OCI-LY7 (cell line): ENCODE measurements around the gene PARN. TPM values are rescaled to one million over a fixed set of nuclear protein-coding genes. Genes with fewer than 3 reads are reported as not detected.

Source experiments
- BruUV-seq: library from RNA; stranded (reverse); fragments of 400-500 nt; replicated peaks from 2 replicates; lab custom pipeline; 2021; lab: Mats Ljungman, UMichigan
- CTCF ChIA-PET: fragments of 300-600 bp; sonication (Branson Sonifier 250); formaldehyde crosslinking; loops from one replicate; lab custom pipeline; 2022; ENCODE audit warnings: antibody characterized with exemption; ENCODE audit not compliant: unreplicated experiment; lab: Charles Lee
- POLR2A ChIA-PET: fragments of 300-600 bp; sonication (Branson Sonifier 250); formaldehyde crosslinking; loops from one replicate; lab custom pipeline; 2022; ENCODE audit warnings: antibody characterized with exemption; lab: Charles Lee
- DNase-seq: peaks from one replicate; pipeline ENCODE4 v3.0.0-alpha.2; 2015; ENCODE audit warnings: low spot score
- H2AFZ ChIP-seq: fragments of 200-600 bp; sonication (generic), shearing (Covaris generic); 2 replicates; pipeline ENCODE4 v1.6.1; 2014; ENCODE audit warnings: mild to moderate bottlenecking, antibody characterized with exemption, low read length, moderate library complexity
- H3K27ac ChIP-seq: fragments of 200-600 bp; sonication (generic); 2 replicates; pipeline ENCODE4 v1.5.1; 2014; ENCODE audit warnings: mixed run types, low read depth, mild to moderate bottlenecking, moderate library complexity, low read length, inconsistent platforms; ENCODE audit not compliant: poor library complexity, severe bottlenecking
- H3K36me3 ChIP-seq: fragments of 200-600 bp; sonication (generic); 2 replicates; pipeline ENCODE4 v1.6.1; 2014; ENCODE audit warnings: mild to moderate bottlenecking, antibody characterized with exemption, low read length, moderate library complexity, mixed read lengths; ENCODE audit not compliant: insufficient read depth
- H3K4me1 ChIP-seq: fragments of 200-600 bp; sonication (generic); 2 replicates; pipeline ENCODE4 v1.5.1; 2014; ENCODE audit warnings: mild to moderate bottlenecking, low read length; ENCODE audit not compliant: insufficient read depth, poor library complexity, severe bottlenecking
- H3K4me2 ChIP-seq: fragments of 200-600 bp; sonication (generic); 2 replicates; pipeline ENCODE4 v1.6.1; 2014; ENCODE audit warnings: mild to moderate bottlenecking, low read length
- H3K4me3 ChIP-seq: fragments of 200-600 bp; sonication (generic); 2 replicates; pipeline ENCODE4 v1.5.1; 2014; ENCODE audit warnings: mild to moderate bottlenecking, low read depth, low read length; ENCODE audit not compliant: poor library complexity, severe bottlenecking
- H3K79me2 ChIP-seq: fragments of 200-600 bp; sonication (generic); 2 replicates; pipeline ENCODE4 v1.6.1; 2016; ENCODE audit warnings: low read depth, mild to moderate bottlenecking, low read length, moderate library complexity, mixed read lengths; ENCODE audit not compliant: insufficient read depth
- H3K9me2 ChIP-seq: fragments of 200-600 bp; sonication (generic); 2 replicates; pipeline ENCODE4 v1.6.1; 2016; ENCODE audit warnings: mild to moderate bottlenecking, low read length, mixed read lengths; ENCODE audit not compliant: insufficient read depth
- H3K9me3 ChIP-seq: fragments of 200-600 bp; sonication (generic); 2 replicates; pipeline ENCODE4 v1.6.1; 2014; ENCODE audit warnings: mild to moderate bottlenecking, mixed run types, low read length, mixed read lengths
- H4K20me1 ChIP-seq: fragments of 200-600 bp; sonication (generic); 2 replicates; pipeline ENCODE4 v1.6.1; 2014; ENCODE audit warnings: mild to moderate bottlenecking, antibody characterized with exemption, low read length, moderate library complexity, mixed read lengths; ENCODE audit not compliant: insufficient read depth
- CTCF ChIP-seq: fragments of 200-600 bp; sonication (generic); conservative IDR thresholded peaks from 2 replicates; pipeline ENCODE4 v1.5.1; 2014; ENCODE audit warnings: mild to moderate bottlenecking, antibody characterized with exemption, low read length, moderate library complexity, mixed read lengths
- EZH2phosphoT487 ChIP-seq: fragments of 200-600 bp; sonication (generic); IDR thresholded peaks from 2 replicates; pipeline ENCODE4 v1.6.1; 2018; ENCODE audit warnings: low read depth, borderline replicate concordance, mild to moderate bottlenecking, mixed run types, antibody characterized with exemption, low read length, moderate library complexity, mixed read lengths
- intact Hi-C: fragments of 100-400 bp; cut with micrococcal nuclease; formaldehyde crosslinking; loops from one replicate; pipeline ENCODE4 v1.10.0; 2022; ENCODE audit not compliant: unreplicated experiment
- total RNA-seq, 2 experiments: library from RNA; depleted of rRNA in 1 of 2; stranded (reverse); fragments of >200 nt in 1 of 2; shearing (Covaris generic) in 1 of 2; gene quantifications; 2 replicates each; pipeline ENCODE4 v1.2.3, GENCODE V29; 2014 to 2022

The PARN gene
- total RNA-seq, 2 experiments from 2014 or later = 40.1 to 76.5 TPM

GRCh38 chr16:14497245-14498082 lies 132.6 kb downstream of the PARN start:
- no peak overlapping the region for H3K27ac ChIP-seq
- POLR2A ChIA-PET = interaction anchor here (0.8 kb wide), 1 partner anchor 8 kb away, joined by 3 read pairs; no protein-coding TSS in a partner anchor
- CTCF ChIA-PET = no interaction called here

GRCh38 chr16:14496786-14497185 lies 133.3 kb downstream of the PARN start:
- TF ChIP-seq EZH2phosphoT487 = no peak
- TF ChIP-seq CTCF = no peak
- no peak for DNase-seq
- CTCF ChIA-PET = no interaction called here
- no peaks in the 10 kb centered on the region for H4K20me1 ChIP-seq
- H3K9me2 ChIP-seq = no peaks in the 10 kb centered on the region
- no peaks in the 10 kb centered on the region for H3K9me3 ChIP-seq
- POLR2A ChIA-PET = no interaction called here
- no peak overlapping the region for H3K27ac ChIP-seq
- BruUV-seq = no TSS peak
- no peaks in the 10 kb centered on the region for H3K79me2 ChIP-seq
- H3K4me2 ChIP-seq = no peak overlapping the region
- H3K4me3 ChIP-seq = no peak overlapping the region
- no peak overlapping the region for H2AFZ ChIP-seq
- no peaks in the 10 kb centered on the region for H3K4me1 ChIP-seq
- H3K36me3 ChIP-seq = peaks cover 20% of the 10 kb centered on the region; the same call in 1 of the 2 replicates
- intact Hi-C loops = no loop called here

More at GRCh38 chr16:14497245-14498082, 132.6 kb downstream of the PARN start:
- no peak for TF ChIP-seq CTCF
- TF ChIP-seq EZH2phosphoT487 = no peak
- H3K4me2 ChIP-seq = no peak overlapping the region
- no peaks in the 10 kb centered on the region for H3K9me3 ChIP-seq
- no TSS peak for BruUV-seq
- intact Hi-C loops = no loop called here
- no peaks in the 10 kb centered on the region for H3K4me1 ChIP-seq
- no peak for DNase-seq
- no peak overlapping the region for H3K4me3 ChIP-seq
- H3K36me3 ChIP-seq = peaks cover 23% of the 10 kb centered on the region; the same call in 1 of the 2 replicates
- no peaks in the 10 kb centered on the region for H3K79me2 ChIP-seq
- H2AFZ ChIP-seq = no peak overlapping the region
- no peaks in the 10 kb centered on the region for H3K9me2 ChIP-seq
- no peaks in the 10 kb centered on the region for H4K20me1 ChIP-seq
